ENCODE data around the gene SCYGR1.

The SCYGR1 gene

DNA sequence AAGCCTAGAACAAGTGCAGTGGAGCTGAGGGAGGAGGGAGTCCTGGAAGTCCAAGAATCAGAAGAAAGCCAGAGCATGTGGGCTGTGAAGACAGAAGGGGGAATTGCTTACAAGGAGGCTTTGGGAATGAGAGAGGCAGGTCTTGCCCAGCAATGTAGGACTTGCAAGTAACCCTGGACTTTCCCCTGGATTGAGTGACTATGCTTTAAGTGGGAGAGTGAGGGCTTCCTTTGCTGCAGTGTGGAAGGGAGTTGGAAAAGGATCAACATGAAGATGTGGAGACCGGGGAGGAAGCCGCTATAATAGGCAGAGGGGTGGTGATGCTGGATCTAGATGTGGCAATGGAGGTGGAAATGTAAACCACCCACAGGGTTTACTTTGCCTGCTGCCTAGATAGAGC is 13.8 kb upstream of the SCYGR1 start:
- H3K27me3 ChIP-seq (ENCODE audit: insufficient read depth, low read length) = no peaks in the 10 kb centered on the region
- H3K9me3 ChIP-seq (ENCODE audit: low read length) = no peaks in the 10 kb centered on the region
- no peak for TF ChIP-seq EZH2 (IDR thresholded peaks at IDR 0.05; ENCODE audit: borderline replicate concordance, low read length)
- TF ChIP-seq, protein P1, sequence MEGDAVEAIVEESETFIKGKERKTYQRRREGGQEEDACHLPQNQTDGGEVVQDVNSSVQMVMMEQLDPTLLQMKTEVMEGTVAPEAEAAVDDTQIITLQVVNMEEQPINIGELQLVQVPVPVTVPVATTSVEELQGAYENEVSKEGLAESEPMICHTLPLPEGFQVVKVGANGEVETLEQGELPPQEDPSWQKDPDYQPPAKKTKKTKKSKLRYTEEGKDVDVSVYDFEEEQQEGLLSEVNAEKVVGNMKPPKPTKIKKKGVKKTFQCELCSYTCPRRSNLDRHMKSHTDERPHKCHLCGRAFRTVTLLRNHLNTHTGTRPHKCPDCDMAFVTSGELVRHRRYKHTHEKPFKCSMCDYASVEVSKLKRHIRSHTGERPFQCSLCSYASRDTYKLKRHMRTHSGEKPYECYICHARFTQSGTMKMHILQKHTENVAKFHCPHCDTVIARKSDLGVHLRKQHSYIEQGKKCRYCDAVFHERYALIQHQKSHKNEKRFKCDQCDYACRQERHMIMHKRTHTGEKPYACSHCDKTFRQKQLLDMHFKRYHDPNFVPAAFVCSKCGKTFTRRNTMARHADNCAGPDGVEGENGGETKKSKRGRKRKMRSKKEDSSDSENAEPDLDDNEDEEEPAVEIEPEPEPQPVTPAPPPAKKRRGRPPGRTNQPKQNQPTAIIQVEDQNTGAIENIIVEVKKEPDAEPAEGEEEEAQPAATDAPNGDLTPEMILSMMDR (IDR thresholded peaks at IDR 0.05; ENCODE audit: low read length) = no peak
- no peak overlapping the region for H3K9ac ChIP-seq (ENCODE audit: low read length)
- H3K36me3 ChIP-seq (ENCODE audit: insufficient read depth, low read length) = no peaks in the 10 kb centered on the region
- no peak overlapping the region for H3K27ac ChIP-seq (ENCODE audit: low read depth, low read length, poor library complexity, severe bottlenecking)
- H3K9me2 ChIP-seq (ENCODE audit: low read depth, low read length) = no peaks in the 10 kb centered on the region
- H3K4me1 ChIP-seq (ENCODE audit: insufficient read depth, low read length, severe bottlenecking) = no peaks in the 10 kb centered on the region
- no peaks in the 10 kb centered on the region for H4K20me1 ChIP-seq (ENCODE audit: insufficient read depth, low read length)
- no peaks in the 10 kb centered on the region for H3K79me2 ChIP-seq (ENCODE audit: insufficient read depth, low read length)
- H3K4me3 ChIP-seq (ENCODE audit: low read depth, low read length, poor library complexity, severe bottlenecking) = no peak overlapping the region
- no peak overlapping the region for H3K4me2 ChIP-seq (ENCODE audit: low read length)
- H3F3A ChIP-seq (ENCODE audit: insufficient read depth, low read length) = no peaks in the 10 kb centered on the region
- no peak overlapping the region for H2AFZ ChIP-seq (ENCODE audit: low read length)

DNA sequence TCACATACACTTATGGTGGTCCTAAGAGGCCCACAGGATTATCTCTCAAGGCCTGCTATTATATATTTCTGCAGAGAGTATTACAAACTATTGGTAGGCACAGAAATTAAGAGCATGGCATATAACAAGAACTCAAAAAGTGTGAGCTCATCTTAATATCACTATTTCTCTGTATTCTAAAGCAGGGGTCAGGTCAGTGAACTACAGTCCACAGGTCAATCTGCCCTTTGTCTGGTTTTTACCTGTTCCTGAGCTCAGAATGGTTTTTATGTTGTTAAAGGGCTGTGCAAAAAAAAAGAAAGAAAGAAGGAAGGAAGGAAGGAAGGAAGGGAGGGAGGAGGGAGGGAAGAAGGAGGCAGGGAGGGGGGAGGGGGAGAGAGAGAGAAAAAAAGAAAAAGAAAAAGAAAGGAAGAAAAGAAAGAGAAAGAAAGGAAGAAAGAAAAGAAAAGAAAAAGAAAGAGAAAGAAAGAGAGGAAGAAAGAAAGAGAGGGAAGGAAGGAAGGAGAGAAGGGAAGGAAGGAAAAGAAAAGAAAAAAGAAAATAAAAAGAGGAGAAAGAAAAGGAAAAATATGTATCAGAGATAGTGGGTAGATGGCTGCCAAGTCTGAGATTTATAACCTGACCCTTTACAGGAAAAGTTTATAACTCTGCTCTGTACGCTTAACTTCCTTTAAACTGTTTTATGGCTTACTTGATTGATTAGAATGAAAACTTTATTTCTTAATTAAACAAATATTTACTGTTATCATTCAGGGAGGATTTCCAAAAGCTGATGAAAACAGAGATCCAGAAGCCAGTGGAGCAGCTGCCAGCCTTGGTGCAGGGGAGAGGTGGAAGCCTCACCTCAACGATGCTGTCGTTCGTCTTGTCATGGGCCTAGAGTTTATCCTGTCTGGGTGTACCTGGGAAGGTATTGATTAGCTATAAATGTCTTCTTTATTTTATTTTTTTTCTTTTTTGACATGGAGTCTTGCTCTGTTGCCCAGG is 11.2 kb upstream of the SCYGR1 start:
- H4K20me1 ChIP-seq (ENCODE audit: insufficient read depth, low read length) = no peaks in the 10 kb centered on the region
- H3K27ac ChIP-seq (ENCODE audit: low read depth, low read length, poor library complexity, severe bottlenecking) = no peak overlapping the region
- H3K36me3 ChIP-seq (ENCODE audit: insufficient read depth, low read length) = no peaks in the 10 kb centered on the region
- no peak overlapping the region for H3K9ac ChIP-seq (ENCODE audit: low read length)
- H2AFZ ChIP-seq (ENCODE audit: low read length) = no peak overlapping the region
- H3K4me2 ChIP-seq (ENCODE audit: low read length) = no peak overlapping the region
- no peaks in the 10 kb centered on the region for H3K9me2 ChIP-seq (ENCODE audit: low read depth, low read length)
- H3F3A ChIP-seq (ENCODE audit: insufficient read depth, low read length) = no peaks in the 10 kb centered on the region
- no peaks in the 10 kb centered on the region for H3K4me1 ChIP-seq (ENCODE audit: insufficient read depth, low read length, severe bottlenecking)
- no peak overlapping the region for H3K4me3 ChIP-seq (ENCODE audit: low read depth, low read length, poor library complexity, severe bottlenecking)
- no peaks in the 10 kb centered on the region for H3K27me3 ChIP-seq (ENCODE audit: insufficient read depth, low read length)
- no peaks in the 10 kb centered on the region for H3K9me3 ChIP-seq (ENCODE audit: low read length)
- no peak for TF ChIP-seq EZH2 (IDR thresholded peaks at IDR 0.05; ENCODE audit: borderline replicate concordance, low read length)
- TF ChIP-seq, protein P1 (IDR thresholded peaks at IDR 0.05; ENCODE audit: low read length) = no peak
- H3K79me2 ChIP-seq (ENCODE audit: insufficient read depth, low read length) = no peaks in the 10 kb centered on the region

DNA sequence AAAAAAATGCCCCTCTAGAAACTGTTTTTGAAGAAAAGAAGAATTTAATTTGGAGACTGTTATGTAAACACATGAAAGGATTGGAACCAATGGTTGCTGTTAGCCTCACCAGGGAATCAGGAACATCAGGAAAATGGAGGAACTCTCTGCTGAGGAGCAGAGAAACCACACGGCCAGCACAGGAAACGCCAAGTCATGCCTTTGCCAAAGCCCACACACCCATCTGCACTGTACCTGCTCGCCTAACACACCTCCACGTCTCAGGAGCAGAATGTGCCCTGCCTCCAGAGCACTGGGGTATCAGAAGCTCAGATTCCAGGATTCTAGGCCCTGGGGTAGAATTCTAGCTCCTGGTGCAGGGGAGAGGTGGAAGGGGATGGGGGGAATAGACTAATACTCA is 9.8 kb upstream of the SCYGR1 start:
- H3K4me2 ChIP-seq (ENCODE audit: low read length) = no peak overlapping the region
- no peak overlapping the region for H2AFZ ChIP-seq (ENCODE audit: low read length)

More for the DNA sequence above, 9.8 kb upstream of the SCYGR1 start:
- no peaks in the 10 kb centered on the region for H3K36me3 ChIP-seq (ENCODE audit: insufficient read depth, low read length)
- TF ChIP-seq, protein P1 (IDR thresholded peaks at IDR 0.05; ENCODE audit: low read length) = no peak
- no peak for TF ChIP-seq EZH2 (IDR thresholded peaks at IDR 0.05; ENCODE audit: borderline replicate concordance, low read length)
- no peaks in the 10 kb centered on the region for H3K4me1 ChIP-seq (ENCODE audit: insufficient read depth, low read length, severe bottlenecking)
- H3K9me2 ChIP-seq (ENCODE audit: low read depth, low read length) = no peaks in the 10 kb centered on the region
- H4K20me1 ChIP-seq (ENCODE audit: insufficient read depth, low read length) = no peaks in the 10 kb centered on the region
- no peak overlapping the region for H3K27ac ChIP-seq (ENCODE audit: low read depth, low read length, poor library complexity, severe bottlenecking)
- H3K9me3 ChIP-seq (ENCODE audit: low read length) = no peaks in the 10 kb centered on the region
- H3K4me3 ChIP-seq (ENCODE audit: low read depth, low read length, poor library complexity, severe bottlenecking) = no peak overlapping the region
- H3K9ac ChIP-seq (ENCODE audit: low read length) = no peak overlapping the region
- no peaks in the 10 kb centered on the region for H3F3A ChIP-seq (ENCODE audit: insufficient read depth, low read length)
- H3K27me3 ChIP-seq (ENCODE audit: insufficient read depth, low read length) = no peaks in the 10 kb centered on the region
- no peaks in the 10 kb centered on the region for H3K79me2 ChIP-seq (ENCODE audit: insufficient read depth, low read length)

All from OCI-LY1 (cell line).